Upper lobe of left lung (tissue), 4 donors: Measurements from ENCODE around the gene COG4.

ENCODE experiments used
- POLR2A ChIP-seq, 4 donors: fragments of 450-650 bp; IDR thresholded peaks; one replicate each; pipeline ENCODE4 v1.5.1; 2016 to 2017; ENCODE audit warnings: antibody characterized with exemption in 4 of 4, mild to moderate bottlenecking in 2 of 4
- POLR2AphosphoS5 ChIP-seq, 2 donors: sonication (generic); formaldehyde crosslinking; IDR thresholded peaks; one replicate each; pipeline ENCODE4 v1.5.1; 2017; ENCODE audit warnings: antibody characterized with exemption in 2 of 2
- TF ChIP-seq, protein P1 (sequence below), 6 experiments: fragments of 450-650 bp in 4 of 6; fragments of 200-600 bp in 2 of 6; sonication (generic) in 2 of 6; IDR thresholded peaks; one replicate each; pipeline ENCODE4 v1.5.1; 2016 to 2019; ENCODE audit warnings: antibody characterized with exemption in 6 of 6

DNA sequence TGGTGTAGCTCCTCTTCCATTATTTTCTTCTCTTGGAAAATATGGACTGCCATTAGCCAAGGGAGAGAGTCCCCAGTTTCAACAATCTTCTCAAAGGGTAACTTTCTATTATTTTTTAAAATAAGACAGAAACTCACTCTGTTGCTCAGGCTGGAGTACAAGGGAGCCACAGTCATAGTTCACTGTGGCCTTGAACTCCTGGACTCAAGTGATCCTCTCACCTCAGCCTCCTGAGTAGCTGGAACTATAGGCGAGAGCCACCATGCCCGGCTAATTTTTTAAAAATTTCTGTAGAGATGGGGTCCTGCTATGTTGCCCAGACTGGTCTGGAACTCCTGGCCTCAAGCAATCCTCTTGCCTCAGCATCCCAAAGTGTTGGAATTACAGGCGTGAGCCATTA, 13.1 kb downstream of the COG4 start:
- TF ChIP-seq POLR2A (IDR thresholded peaks at IDR 0.05) = no peak
- TF ChIP-seq, protein P1, sequence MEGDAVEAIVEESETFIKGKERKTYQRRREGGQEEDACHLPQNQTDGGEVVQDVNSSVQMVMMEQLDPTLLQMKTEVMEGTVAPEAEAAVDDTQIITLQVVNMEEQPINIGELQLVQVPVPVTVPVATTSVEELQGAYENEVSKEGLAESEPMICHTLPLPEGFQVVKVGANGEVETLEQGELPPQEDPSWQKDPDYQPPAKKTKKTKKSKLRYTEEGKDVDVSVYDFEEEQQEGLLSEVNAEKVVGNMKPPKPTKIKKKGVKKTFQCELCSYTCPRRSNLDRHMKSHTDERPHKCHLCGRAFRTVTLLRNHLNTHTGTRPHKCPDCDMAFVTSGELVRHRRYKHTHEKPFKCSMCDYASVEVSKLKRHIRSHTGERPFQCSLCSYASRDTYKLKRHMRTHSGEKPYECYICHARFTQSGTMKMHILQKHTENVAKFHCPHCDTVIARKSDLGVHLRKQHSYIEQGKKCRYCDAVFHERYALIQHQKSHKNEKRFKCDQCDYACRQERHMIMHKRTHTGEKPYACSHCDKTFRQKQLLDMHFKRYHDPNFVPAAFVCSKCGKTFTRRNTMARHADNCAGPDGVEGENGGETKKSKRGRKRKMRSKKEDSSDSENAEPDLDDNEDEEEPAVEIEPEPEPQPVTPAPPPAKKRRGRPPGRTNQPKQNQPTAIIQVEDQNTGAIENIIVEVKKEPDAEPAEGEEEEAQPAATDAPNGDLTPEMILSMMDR (IDR thresholded peaks at IDR 0.05) = no peak
- no peak for TF ChIP-seq POLR2AphosphoS5 (IDR thresholded peaks at IDR 0.05)
